H9 (cell line): ENCODE results near the gene TYSND1. TPM values are rescaled to one million over a fixed set of nuclear protein-coding genes. Genes with fewer than 3 reads are reported as not detected.
"Not testable (repeated sequence)": the region's sequence is repeated elsewhere in the genome, so short reads cannot be mapped to it uniquely, and the experiment has no call there.

Experiments
- DNase-seq: peaks from one replicate; pipeline ENCODE4 v3.0.0-alpha.2; 2017
- H2AFZ ChIP-seq: one replicate; pipeline ENCODE4 v1.6.1; 2013; ENCODE audit warnings: mild to moderate bottlenecking, low read length, control low read depth, moderate library complexity
- H2AK5ac ChIP-seq: 2 replicates; pipeline ENCODE4 v1.6.1; 2013; ENCODE audit warnings: low read length, control low read depth, mixed read lengths; ENCODE audit not compliant: insufficient read length
- H2BK120ac ChIP-seq: one replicate; pipeline ENCODE4 v1.6.1; 2013; ENCODE audit warnings: low read depth, mild to moderate bottlenecking, low read length, control low read depth, inconsistent platforms; ENCODE audit not compliant: poor library complexity, severe bottlenecking
- H2BK12ac ChIP-seq: 2 replicates; pipeline ENCODE4 v1.6.1; 2013; ENCODE audit warnings: low read length, control low read depth, mixed read lengths, low read depth; ENCODE audit not compliant: insufficient read length
- H2BK15ac ChIP-seq: 2 replicates; pipeline ENCODE4 v1.6.1; 2013; ENCODE audit warnings: low read depth, low read length, control low read depth
- H2BK20ac ChIP-seq: one replicate; pipeline ENCODE4 v1.6.1; 2013; ENCODE audit warnings: low read depth, mild to moderate bottlenecking, low read length, control low read depth, inconsistent platforms; ENCODE audit not compliant: poor library complexity, severe bottlenecking
- H2BK5ac ChIP-seq: 2 replicates; pipeline ENCODE4 v1.6.1; 2013; ENCODE audit warnings: low read length, control low read depth, mixed read lengths; ENCODE audit not compliant: insufficient read length
- H3K14ac ChIP-seq: 2 replicates; pipeline ENCODE4 v1.6.1; 2013; ENCODE audit warnings: low read length, control low read depth; ENCODE audit not compliant: insufficient read depth
- H3K18ac ChIP-seq: 2 replicates; pipeline ENCODE4 v1.6.1; 2013; ENCODE audit warnings: low read depth, mild to moderate bottlenecking, mixed read lengths, low read length, control low read depth; ENCODE audit not compliant: insufficient read length
- H3K23ac ChIP-seq: 2 replicates; pipeline ENCODE4 v1.6.1; 2013; ENCODE audit warnings: low read length, control low read depth, mixed read lengths, low read depth; ENCODE audit not compliant: insufficient read length
- H3K23me2 ChIP-seq: 2 replicates; pipeline ENCODE4 v1.6.1; 2013; ENCODE audit warnings: low read depth, mild to moderate bottlenecking, mixed read lengths, low read length, control low read depth; ENCODE audit not compliant: insufficient read length, poor library complexity, severe bottlenecking
- H3K27ac ChIP-seq: 2 replicates; pipeline ENCODE4 v1.5.1; 2013; ENCODE audit warnings: low read length, control low read depth, mixed read lengths, low read depth; ENCODE audit not compliant: insufficient read length
- H3K27me3 ChIP-seq: 2 replicates; pipeline ENCODE4 v1.6.1; 2013; ENCODE audit warnings: low read length, control low read depth, inconsistent platforms; ENCODE audit not compliant: insufficient read depth
- H3K4ac ChIP-seq: 2 replicates; pipeline ENCODE4 v1.6.1; 2013; ENCODE audit warnings: low read depth, mild to moderate bottlenecking, control low read depth, inconsistent platforms, low read length, moderate library complexity
- H3K4me1 ChIP-seq: 2 replicates; pipeline ENCODE4 v1.6.1; 2013; ENCODE audit warnings: low read length, control low read depth, inconsistent platforms; ENCODE audit not compliant: insufficient read depth
- H3K4me2 ChIP-seq: 2 replicates; pipeline ENCODE4 v1.6.1; 2013; ENCODE audit warnings: low read length, control low read depth, mixed read lengths; ENCODE audit not compliant: insufficient read length, insufficient read depth
- H3K56ac ChIP-seq: 2 replicates; pipeline ENCODE4 v1.6.1; 2013; ENCODE audit warnings: low read depth, mild to moderate bottlenecking, mixed read lengths, low read length, control low read depth; ENCODE audit not compliant: insufficient read length
- H3K79me1 ChIP-seq: 2 replicates; pipeline ENCODE4 v1.6.1; 2013; ENCODE audit warnings: low read depth, mild to moderate bottlenecking, moderate library complexity, low read length, control low read depth, inconsistent platforms; ENCODE audit not compliant: insufficient read depth, poor library complexity, severe bottlenecking
- H3K79me2 ChIP-seq: 2 replicates; pipeline ENCODE4 v1.6.1; 2013; ENCODE audit warnings: low read length, control low read depth, inconsistent platforms; ENCODE audit not compliant: insufficient read depth
- H3K9ac ChIP-seq: 2 replicates; pipeline ENCODE4 v1.6.1; 2013; ENCODE audit warnings: low read length, control low read depth, mixed read lengths; ENCODE audit not compliant: insufficient read length; ENCODE audit errors: extremely low read depth
- H3K9me3 ChIP-seq: one replicate; pipeline ENCODE4 v1.6.1; 2013; ENCODE audit warnings: low read depth, low read length, inconsistent platforms; ENCODE audit not compliant: control insufficient read depth
- H3T11ph ChIP-seq: one replicate; pipeline ENCODE4 v1.6.1; 2013; ENCODE audit warnings: mild to moderate bottlenecking, low read length, control low read depth, inconsistent platforms
- H4K20me1 ChIP-seq: one replicate; pipeline ENCODE4 v1.6.1; 2013; ENCODE audit not compliant: control insufficient read depth, insufficient read length, insufficient read depth
- H4K5ac ChIP-seq: 2 replicates; pipeline ENCODE4 v1.6.1; 2013; ENCODE audit warnings: low read depth, mild to moderate bottlenecking, mixed read lengths, low read length, control low read depth; ENCODE audit not compliant: insufficient read length
- H4K8ac ChIP-seq: replicated peaks from 2 replicates; pipeline ENCODE4 v1.6.1; 2013; ENCODE audit warnings: low read length, control low read depth, mixed read lengths, low read depth; ENCODE audit not compliant: insufficient read length
- H4K91ac ChIP-seq: 2 replicates; pipeline ENCODE4 v1.6.1; 2013; ENCODE audit warnings: low read depth, mild to moderate bottlenecking, moderate library complexity, mixed read lengths, low read length, control low read depth; ENCODE audit not compliant: insufficient read length
- H3K27ac Mint-ChIP-seq, 3 experiments: 2 replicates in 2 of 3; 3 replicates in 1 of 3; pipeline ENCODE4 v1.8.0; 2020 to 2021; ENCODE audit warnings: mixed read lengths in 3 of 3, mild to moderate bottlenecking in 1 of 3, moderate library complexity in 1 of 3
- H3K27me3 Mint-ChIP-seq: 2 replicates; pipeline ENCODE4 v1.8.0; 2021; ENCODE audit warnings: low read depth, mild to moderate bottlenecking, moderate library complexity, mixed read lengths
- H3K36me3 Mint-ChIP-seq, 3 experiments: 2 replicates in 2 of 3; 3 replicates in 1 of 3; pipeline ENCODE4 v1.8.0; 2020 to 2021; ENCODE audit warnings: low read depth in 3 of 3, mixed read lengths in 3 of 3; ENCODE audit not compliant: insufficient read depth in 1 of 3
- H3K4me1 Mint-ChIP-seq, 2 experiments: 2 replicates each; pipeline ENCODE4 v1.8.0; 2020; ENCODE audit warnings: mixed read lengths in 2 of 2
- H3K4me3 Mint-ChIP-seq, 2 experiments: 2 replicates in 1 of 2; 3 replicates in 1 of 2; pipeline ENCODE4 v1.8.0; 2020 to 2021; ENCODE audit warnings: mild to moderate bottlenecking in 2 of 2, mixed read lengths in 2 of 2, moderate library complexity in 1 of 2
- H3K9me3 Mint-ChIP-seq, 2 experiments: 2 replicates in 1 of 2; 3 replicates in 1 of 2; pipeline ENCODE4 v1.8.0; 2020; ENCODE audit warnings: mild to moderate bottlenecking in 2 of 2, mixed read lengths in 2 of 2, moderate library complexity in 1 of 2
- CTCF ChIP-seq: fragments of 200-600 bp; sonication (generic); conservative IDR thresholded peaks from 3 replicates; pipeline ENCODE4 v1.8.0; 2021; ENCODE audit warnings: antibody characterized with exemption, mild to moderate bottlenecking
- WGBS: extraction: QIAGEN DNeasy Blood & Tissue Kit; methylation state at CpG from one replicate; pipeline ENCODE4 v1.1.7; 2013; ENCODE audit warnings: missing lambda C conversion rate, low lambda C conversion rate, mixed read lengths; ENCODE audit not compliant: insufficient read length; ENCODE audit errors: extremely low coverage; 5-methylcytosine and 5-hydroxymethylcytosine counted together
- total RNA-seq: library from RNA; stranded (reverse); gene quantifications from 2 replicates; pipeline ENCODE4 v1.2.1, GENCODE V29; 2021

TYSND1 gene
- total RNA-seq, 1 experiment from 2014 or later = 12.8 TPM

DNA sequence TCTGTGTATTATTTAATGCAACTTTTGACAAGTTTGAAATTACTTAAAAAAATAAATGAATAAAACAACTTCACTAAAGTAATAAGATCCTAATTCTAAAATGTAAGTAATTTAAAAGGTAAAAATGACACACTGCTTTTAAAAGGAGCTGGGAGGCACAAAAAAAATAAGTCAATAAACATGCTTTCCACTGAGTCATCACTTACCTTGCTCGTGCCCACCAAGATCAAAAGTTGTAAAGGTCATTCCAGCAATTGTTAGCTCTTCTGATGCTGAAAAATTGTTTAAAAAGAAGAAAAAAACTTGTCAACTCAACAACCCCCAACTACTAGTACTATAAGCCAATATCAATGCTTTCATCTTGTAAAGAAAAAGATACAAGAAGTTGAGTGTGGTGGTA, 14.3 kb upstream of the TYSND1 start:
- no peak overlapping the region for H4K8ac ChIP-seq
- no peak overlapping the region for H2AFZ ChIP-seq
- no peak overlapping the region for H2BK120ac ChIP-seq
- no peak overlapping the region for H3K4me2 ChIP-seq
- Mint-ChIP-seq H3K36me3 (peaks cover 10 to 53% (median 49%) of the 10 kb centered on the region in 3 experiments; a peak in 6 of 7 replicates), H3K4me1 (peaks cover 11 to 14% of the 10 kb centered on the region in 2 experiments), H3K27ac (no peak overlapping the region), H3K9me3 (no peaks in the 10 kb centered on the region), H3K27me3 (no peaks in the 10 kb centered on the region), H3K4me3 (no peak overlapping the region)
- H3K27ac ChIP-seq = no peak overlapping the region
- DNase-seq = no peak
- H3K14ac ChIP-seq = no peak overlapping the region
- H3K79me2 ChIP-seq = peaks cover 15% of the 10 kb centered on the region; the same call in 1 of the 2 replicates
- H3K9me3 ChIP-seq = no peaks in the 10 kb centered on the region
- H4K5ac ChIP-seq = no peak overlapping the region
- no peak overlapping the region for H3K18ac ChIP-seq
- no CpG with 5 or more reads among the region's 1 CpG for WGBS
- H3K56ac ChIP-seq = no peak overlapping the region
- no peak overlapping the region for H4K91ac ChIP-seq
- no peak overlapping the region for H3K9ac ChIP-seq
- no peak overlapping the region for H2BK20ac ChIP-seq
- H3K4ac ChIP-seq = no peak overlapping the region
- H2BK12ac ChIP-seq = no peak overlapping the region
- H2BK5ac ChIP-seq = no peak overlapping the region
- no peaks in the 10 kb centered on the region for H3K79me1 ChIP-seq
- no peak overlapping the region for H2AK5ac ChIP-seq
- H3K4me1 ChIP-seq = no peaks in the 10 kb centered on the region
- no peak overlapping the region for H3K23ac ChIP-seq
- H3K23me2 ChIP-seq = no peaks in the 10 kb centered on the region
- no peak for TF ChIP-seq CTCF
- no peaks in the 10 kb centered on the region for H3K27me3 ChIP-seq
- no peak overlapping the region for H2BK15ac ChIP-seq
- no peaks in the 10 kb centered on the region for H4K20me1 ChIP-seq
- no peak overlapping the region for H3T11ph ChIP-seq

GRCh38 chr10:70159366-70159765, 12.9 kb upstream of the TYSND1 start:
- H4K91ac ChIP-seq, H3K56ac ChIP-seq, H4K20me1 ChIP-seq, H3K23me2 ChIP-seq, H3K4me3 Mint-ChIP-seq, H4K8ac ChIP-seq, H3K9me3 ChIP-seq, H2BK5ac ChIP-seq, H4K5ac ChIP-seq, H3K14ac ChIP-seq, H2AFZ ChIP-seq, H3K27ac ChIP-seq, H3K27me3 Mint-ChIP-seq, H2BK120ac ChIP-seq, H3K4me1 ChIP-seq, H2BK20ac ChIP-seq, H3K9ac ChIP-seq, H2AK5ac ChIP-seq, H3K18ac ChIP-seq, H3K27me3 ChIP-seq, H3K27ac Mint-ChIP-seq, H3T11ph ChIP-seq, H2BK12ac ChIP-seq, H3K4ac ChIP-seq, H3K4me2 ChIP-seq, H3K79me1 ChIP-seq, H3K9me3 Mint-ChIP-seq, H3K23ac ChIP-seq, DNase-seq, H2BK15ac ChIP-seq: not testable (repeated sequence)
- H3K79me2 ChIP-seq = peaks cover 10% of the 10 kb centered on the region; the same call in 1 of the 2 replicates
- no CpG with 5 or more reads among the region's 3 CpGs for WGBS
- Mint-ChIP-seq H3K36me3 (peaks cover 17 to 58% (median 57%) of the 10 kb centered on the region in 3 experiments; a peak in 6 of 7 replicates), H3K4me1 (peaks cover 14 to 17% of the 10 kb centered on the region in 2 experiments)
